Left cardiac atrium (tissue), 4 donors: ENCODE results near the gene FAIM2. TPM values are rescaled to one million over a fixed set of nuclear protein-coding genes. Genes with fewer than 3 reads are reported as not detected.

ENCODE experiments used
- ATAC-seq, 2 donors: fragments of 200-7000 bp; cut with Tn5 transposase; one replicate each; pipeline ENCODE4 v1.9.1; 2020; ENCODE audit warnings: mild to moderate bottlenecking in 2 of 2, moderate library complexity in 2 of 2
- DNase-seq: peaks from one replicate; pipeline ENCODE4 v3.0.0-alpha.2; 2020
- intact Hi-C, 2 donors: fragments of 100-400 bp; cut with DNase I; formaldehyde crosslinking; loops; one replicate each; pipeline versions ENCODE4 v1.14.1 to v1.15.1; 2022 to 2023
- total RNA-seq, 2 donors: library from RNA; stranded (reverse); fragmentation: NEBNext Ultra II Directional; extraction: Animal tissue kit (Norgen Biotek cat#: 25700); gene quantifications; one replicate each; pipeline ENCODE4 v1.2.1, GENCODE V29; 2021
- donor health status: DM: no; HTN: yes; CAD: no.
- donor health status: DM: no; HTN: yes; CAD: no; lungs with severe emphysema.
- donor health status: DM: yes; HTN: yes; CAD: no.
- donor health status: Dilated cardiomyopathy.

The FAIM2 gene
- total RNA-seq, 2 donors from 2014 or later = 6.4 to 25.9 TPM

- intact Hi-C loops = no loop called here
- no peak for DNase-seq
- ATAC-seq = no peak
Measured at GRCh38 chr12:49853671-49854070, 50.0 kb downstream of the FAIM2 start.

GRCh38 chr12:49847161-49847560 is 56.5 kb downstream of the FAIM2 start:
- intact Hi-C loops = no loop called here
- no peak for ATAC-seq
- no peak for DNase-seq

- ATAC-seq = no peak
- intact Hi-C loops = no loop called here
- DNase-seq = no peak
Measured at GRCh38 chr12:49846032-49846431, 57.7 kb downstream of the FAIM2 start.

- no peak for DNase-seq
- no peak for ATAC-seq
- intact Hi-C loops = no loop called here
Measured at GRCh38 chr12:49843876-49844437, 59.7 kb downstream of the FAIM2 start.

GRCh38 chr12:49843411-49843810 is 60.3 kb downstream of the FAIM2 start:
- ATAC-seq (no peak), DNase-seq (no peak)
- intact Hi-C loops = no loop called here

- DNase-seq (peak; percentile 95), ATAC-seq (peak; percentile 98)
- intact Hi-C loops = no loop called here
Measured at GRCh38 chr12:49842519-49843352, 61.0 kb downstream of the FAIM2 start, which contains the start of gene BCDIN3D. Gene BCDIN3D, minus strand, starts transcription at chr12:49843106. Its CDS starts 19 bp downstream, at chr12:49843087.

- ATAC-seq = no peak
- intact Hi-C loops = loop anchor here (1.0 to 5.0 kb wide), 2 partner anchors 62 to 63 kb away; no protein-coding TSS in a partner anchor
Measured at GRCh38 chr12:49838973-49839633, 64.6 kb downstream of the FAIM2 start.

GRCh38 chr12:49832836-49833421 is 70.8 kb downstream of the FAIM2 start:
- no peak for ATAC-seq
- DNase-seq = no peak
- intact Hi-C loops = no loop called here

More at GRCh38 chr12:49838973-49839633, 64.6 kb downstream of the FAIM2 start:
- no peak for DNase-seq

- no peak for DNase-seq
- intact Hi-C loops = no loop called here
- ATAC-seq = no peak
Measured at GRCh38 chr12:49831717-49832116, 72.0 kb downstream of the FAIM2 start.

- DNase-seq (peak; percentile 99), ATAC-seq (peak; percentile 97)
- intact Hi-C loops = no loop called here
Measured at GRCh38 chr12:49828133-49829091, 75.3 kb downstream of the FAIM2 start, which contains the start of gene NCKAP5L. Gene NCKAP5L, minus strand, starts transcription at chr12:49828413. Its CDS starts 24,369 bp downstream, at chr12:49804044.

GRCh38 chr12:49827401-49828099 is 76.2 kb downstream of the FAIM2 start:
- DNase-seq (peak; percentile 81), ATAC-seq (peak; percentile 62 to 70)
- intact Hi-C loops = no loop called here

- no peak for ATAC-seq
- no peak for DNase-seq
- intact Hi-C loops = no loop called here
Measured at GRCh38 chr12:49827051-49827400, 76.7 kb downstream of the FAIM2 start.

- ATAC-seq = no peak
- no peak for DNase-seq
- intact Hi-C loops = no loop called here
Measured at GRCh38 chr12:49825971-49826421, 77.7 kb downstream of the FAIM2 start.

- DNase-seq (peak; percentile 52), ATAC-seq (peak in 1 of 2 donors; percentile 6)
- intact Hi-C loops = no loop called here
Measured at GRCh38 chr12:49825360-49825970, 78.2 kb downstream of the FAIM2 start.

GRCh38 chr12:49824895-49825294 is 78.8 kb downstream of the FAIM2 start:
- ATAC-seq = peak in 1 of 2 donors; percentile 16
- no peak for DNase-seq
- intact Hi-C loops = no loop called here

- ATAC-seq = no peak
- intact Hi-C loops = no loop called here
Measured at GRCh38 chr12:49824416-49824815, 79.3 kb downstream of the FAIM2 start.

GRCh38 chr12:49823951-49824350 is 79.7 kb downstream of the FAIM2 start:
- intact Hi-C loops = no loop called here
- DNase-seq = no peak
- no peak for ATAC-seq

More at GRCh38 chr12:49824416-49824815, 79.3 kb downstream of the FAIM2 start:
- no peak for DNase-seq
